Caco-2 (cell line): ENCODE measurements around the gene TYMP. TPM values are rescaled to one million over a fixed set of nuclear protein-coding genes. Genes with fewer than 3 reads are reported as not detected.

Experiments
- BruUV-seq: library from RNA; stranded (reverse); fragments of 400-500 nt; replicated peaks from 2 replicates; lab custom pipeline; 2021; lab: Mats Ljungman, UMichigan
- CTCF ChIA-PET: fragments of 300-600 bp; sonication (Branson Sonifier 250); formaldehyde crosslinking; loops from one replicate; lab custom pipeline; 2022; ENCODE audit warnings: antibody characterized with exemption; lab: Charles Lee
- POLR2A ChIA-PET: fragments of 300-600 bp; sonication (Branson Sonifier 250); formaldehyde crosslinking; loops from one replicate; lab custom pipeline; 2022; ENCODE audit warnings: antibody characterized with exemption; lab: Charles Lee
- DNase-seq, 2 experiments: peaks; one replicate each; pipeline versions ENCODE4 v3.0.0 to v3.0.0-alpha.2; 2020 to 2022
- H3K27me3 ChIP-seq: replicated peaks from 2 replicates; pipeline ENCODE4 v1.6.0; 2011; ENCODE audit warnings: low read length; ENCODE audit not compliant: control insufficient read depth, insufficient read depth
- H3K36me3 ChIP-seq: 2 replicates; pipeline ENCODE4 v1.5.1; 2011; ENCODE audit warnings: low read length; ENCODE audit not compliant: control insufficient read depth, insufficient read depth
- H3K4me1 ChIP-seq: fragments of 250-450 bp; sonication (Bioruptor Pico); 2 replicates; pipeline ENCODE4 v1.5.1; 2020; ENCODE audit warnings: mild to moderate bottlenecking
- H3K4me3 ChIP-seq: 2 replicates; pipeline ENCODE4 v1.5.1; 2011; ENCODE audit warnings: low read depth, mild to moderate bottlenecking, control low read depth, low read length
- H3K9me3 ChIP-seq: fragments of 250-450 bp; sonication (Bioruptor Pico); 2 replicates; pipeline ENCODE4 v1.5.1; 2020; ENCODE audit warnings: mild to moderate bottlenecking, moderate library complexity
- H3K27ac Mint-ChIP-seq: one replicate; pipeline ENCODE4 v1.8.0; 2022; ENCODE audit warnings: mixed read lengths; ENCODE audit not compliant: unreplicated experiment
- H3K27me3 Mint-ChIP-seq: one replicate; pipeline ENCODE4 v1.8.0; 2022; ENCODE audit warnings: mixed read lengths; ENCODE audit not compliant: insufficient read depth, unreplicated experiment
- H3K36me3 Mint-ChIP-seq: one replicate; pipeline ENCODE4 v1.8.0; 2022; ENCODE audit warnings: mild to moderate bottlenecking, mixed read lengths; ENCODE audit not compliant: insufficient read depth, unreplicated experiment
- H3K4me1 Mint-ChIP-seq: one replicate; pipeline ENCODE4 v1.8.0; 2022; ENCODE audit warnings: low read depth, mixed read lengths; ENCODE audit not compliant: unreplicated experiment
- H3K4me3 Mint-ChIP-seq: one replicate; pipeline ENCODE4 v1.8.0; 2022; ENCODE audit warnings: mild to moderate bottlenecking, moderate library complexity, mixed read lengths; ENCODE audit not compliant: unreplicated experiment
- H3K9me3 Mint-ChIP-seq: one replicate; pipeline ENCODE4 v1.8.0; 2022; ENCODE audit warnings: mixed read lengths; ENCODE audit not compliant: unreplicated experiment
- intact Hi-C: fragments of 100-400 bp; cut with micrococcal nuclease; formaldehyde crosslinking; loops from one replicate; pipeline ENCODE4 v1.10.0; 2022; ENCODE audit not compliant: unreplicated experiment
- total RNA-seq: library from RNA; stranded (reverse); gene quantifications from 2 replicates; pipeline ENCODE4 v1.2.3, GENCODE V29; 2022
- TF ChIP-seq, protein P1 (sequence below), 2 experiments: fragments of 200-600 bp in 1 of 2; IDR thresholded peaks; 1 replicate in 1 of 2; 2 replicates in 1 of 2; pipeline versions ENCODE4 v1.5.1 to v1.8.0; 2011 to 2022; ENCODE audit warnings: antibody characterized with exemption in 1 of 2, control low read depth in 1 of 2, inconsistent platforms in 1 of 2, low read depth in 1 of 2, low read length in 1 of 2, mild to moderate bottlenecking in 1 of 2, moderate library complexity in 1 of 2; ENCODE audit not compliant: insufficient read depth in 1 of 2, severe bottlenecking in 1 of 2, unreplicated experiment in 1 of 2

TYMP gene
- total RNA-seq, 1 experiment from 2014 or later, result 3.9 TPM

DNA sequence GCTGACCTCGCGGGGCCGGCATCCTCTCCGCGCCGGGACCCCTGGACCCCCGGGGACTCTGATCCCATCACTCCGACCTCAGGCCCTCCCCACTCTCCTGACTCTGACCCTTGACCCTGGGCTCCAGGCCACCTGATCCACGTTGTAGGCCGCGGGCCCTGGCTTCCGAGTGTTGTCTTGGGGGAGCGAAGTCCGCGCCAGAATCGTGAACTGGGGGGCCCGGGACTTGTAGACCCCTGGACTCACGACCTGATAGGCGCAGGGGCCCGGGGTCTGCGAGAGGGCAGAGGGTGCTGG, 716 bp upstream of the TYMP start:
- BruUV-seq, result no TSS peak
- Histone ChIP-seq H3K4me3 (peak overlapping the region; percentile 68), H3K4me1 (peaks cover 37% of the 10 kb centered on the region), H3K36me3 (no peaks in the 10 kb centered on the region), H3K9me3 (no peaks in the 10 kb centered on the region), H3K27me3 (no peaks in the 10 kb centered on the region)
- ChIA-PET POLR2A (no interaction called here), CTCF (no interaction called here)
- DNase-seq, result no peak
- Mint-ChIP-seq H3K9me3 (no peaks in the 10 kb centered on the region), H3K36me3 (peaks cover 45% of the 10 kb centered on the region), H3K4me3 (peak overlapping the region; percentile 81), H3K4me1 (peaks cover 31% of the 10 kb centered on the region), H3K27me3 (no peaks in the 10 kb centered on the region), H3K27ac (peak overlapping the region; percentile 86)
- TF ChIP-seq, protein P1, sequence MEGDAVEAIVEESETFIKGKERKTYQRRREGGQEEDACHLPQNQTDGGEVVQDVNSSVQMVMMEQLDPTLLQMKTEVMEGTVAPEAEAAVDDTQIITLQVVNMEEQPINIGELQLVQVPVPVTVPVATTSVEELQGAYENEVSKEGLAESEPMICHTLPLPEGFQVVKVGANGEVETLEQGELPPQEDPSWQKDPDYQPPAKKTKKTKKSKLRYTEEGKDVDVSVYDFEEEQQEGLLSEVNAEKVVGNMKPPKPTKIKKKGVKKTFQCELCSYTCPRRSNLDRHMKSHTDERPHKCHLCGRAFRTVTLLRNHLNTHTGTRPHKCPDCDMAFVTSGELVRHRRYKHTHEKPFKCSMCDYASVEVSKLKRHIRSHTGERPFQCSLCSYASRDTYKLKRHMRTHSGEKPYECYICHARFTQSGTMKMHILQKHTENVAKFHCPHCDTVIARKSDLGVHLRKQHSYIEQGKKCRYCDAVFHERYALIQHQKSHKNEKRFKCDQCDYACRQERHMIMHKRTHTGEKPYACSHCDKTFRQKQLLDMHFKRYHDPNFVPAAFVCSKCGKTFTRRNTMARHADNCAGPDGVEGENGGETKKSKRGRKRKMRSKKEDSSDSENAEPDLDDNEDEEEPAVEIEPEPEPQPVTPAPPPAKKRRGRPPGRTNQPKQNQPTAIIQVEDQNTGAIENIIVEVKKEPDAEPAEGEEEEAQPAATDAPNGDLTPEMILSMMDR (IDR thresholded peaks at IDR 0.05; ENCODE audit: insufficient read depth in 1 of 2, low read depth in 1 of 2, low read length in 1 of 2, severe bottlenecking in 1 of 2, unreplicated experiment in 1 of 2), result no peak
- intact Hi-C loops, result loop anchor here (5.0 kb wide), 1 partner anchor 92 kb away; no protein-coding TSS in a partner anchor

DNA sequence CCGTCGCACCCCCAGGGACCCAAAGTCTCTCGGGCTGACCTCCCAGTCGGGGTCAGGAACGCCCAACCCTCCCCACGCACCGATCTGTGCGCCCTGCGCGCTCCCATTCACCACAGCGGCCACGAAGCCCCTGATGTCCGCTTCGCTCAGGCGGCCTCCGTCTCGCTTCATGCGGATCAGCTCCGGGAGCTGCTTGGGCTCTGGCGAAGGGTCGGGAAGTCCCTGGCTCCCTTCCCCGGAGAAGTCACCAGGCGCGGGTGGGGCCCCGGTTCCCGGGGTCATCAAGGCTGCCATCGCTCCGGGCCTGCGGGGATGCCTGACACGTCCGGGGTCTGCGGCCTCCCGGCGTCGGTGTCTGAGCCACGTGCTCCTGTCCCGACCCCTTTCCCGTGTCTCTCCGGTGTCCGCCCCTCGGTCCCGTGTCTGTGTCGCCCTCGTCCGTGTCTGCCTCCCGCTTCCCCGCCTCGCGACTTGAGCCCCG, 356 bp downstream of the TYMP start:
- no peak overlapping the region for H3K27ac Mint-ChIP-seq
- Histone ChIP-seq H3K27me3 (no peaks in the 10 kb centered on the region), H3K4me1 (peaks cover 35% of the 10 kb centered on the region), H3K4me3 (no peak overlapping the region), H3K36me3 (no peaks in the 10 kb centered on the region), H3K9me3 (no peaks in the 10 kb centered on the region)
- DNase-seq, result peak in 1 of 2 experiments; percentile 34
- BruUV-seq, result no TSS peak
- TF ChIP-seq, protein P1 (IDR thresholded peaks at IDR 0.05; ENCODE audit: insufficient read depth in 1 of 2, low read depth in 1 of 2, low read length in 1 of 2, severe bottlenecking in 1 of 2, unreplicated experiment in 1 of 2), result no peak
- H3K27me3 Mint-ChIP-seq, result no peaks in the 10 kb centered on the region
- H3K4me3 Mint-ChIP-seq, result no peak overlapping the region
- H3K4me1 Mint-ChIP-seq, result peaks cover 32% of the 10 kb centered on the region
- ChIA-PET POLR2A (no interaction called here), CTCF (interaction anchor here (0.6 kb wide), 1 partner anchor 91 kb away, joined by 6 read pairs; no protein-coding TSS in a partner anchor)
- no peaks in the 10 kb centered on the region for H3K9me3 Mint-ChIP-seq
- intact Hi-C loops, result loop anchor here (5.0 kb wide), 1 partner anchor 53 kb away; the partner anchor contains the start of gene CHKB
- peaks cover 56% of the 10 kb centered on the region for H3K36me3 Mint-ChIP-seq

GRCh38 chr22:50528682-50529415, 963 bp downstream of the TYMP start:
- Histone ChIP-seq H3K4me1 (peaks cover 35% of the 10 kb centered on the region), H3K27me3 (no peaks in the 10 kb centered on the region), H3K9me3 (no peaks in the 10 kb centered on the region), H3K36me3 (no peaks in the 10 kb centered on the region), H3K4me3 (no peak overlapping the region)
- intact Hi-C loops, result loop anchor here (5.0 kb wide), 1 partner anchor 53 kb away; the partner anchor contains the start of gene CHKB
- peaks cover 59% of the 10 kb centered on the region for H3K36me3 Mint-ChIP-seq
- no peaks in the 10 kb centered on the region for H3K27me3 Mint-ChIP-seq
- H3K4me3 Mint-ChIP-seq, result peak overlapping the region; percentile 89
- ChIA-PET CTCF (interaction anchor here (0.6 to 1.4 kb wide), 2 partner anchors 21 to 91 kb away, joined by 3 to 6 read pairs; partner anchors contain the start of genes LMF2 and NCAPH2), POLR2A (no interaction called here)
- no peaks in the 10 kb centered on the region for H3K9me3 Mint-ChIP-seq
- peak overlapping the region; percentile 69 for H3K27ac Mint-ChIP-seq
- DNase-seq, result peak; percentile 39 to 55
- TF ChIP-seq, protein P1 (IDR thresholded peaks at IDR 0.05; ENCODE audit: insufficient read depth in 1 of 2, low read depth in 1 of 2, low read length in 1 of 2, severe bottlenecking in 1 of 2, unreplicated experiment in 1 of 2), result no peak
- no TSS peak for BruUV-seq
- H3K4me1 Mint-ChIP-seq, result peaks cover 28% of the 10 kb centered on the region
